PFSK-1 (cell line): ENCODE results near the gene SLC39A1.
A peak's percentile ranks its signal among the peaks of the same experiment; 100 is the strongest.

Source experiments
- POLR2AphosphoS5 ChIP-seq: IDR thresholded peaks from 2 replicates; pipeline ENCODE4 v1.6.1; 2012; ENCODE audit warnings: low read depth, mild to moderate bottlenecking, control low read depth, low read length, moderate library complexity
- REST ChIP-seq, 2 experiments: IDR thresholded peaks; 2 replicates each; pipeline versions ENCODE4 v1.6.1 to v1.8.0; 2011 to 2012; ENCODE audit warnings: low read depth in 2 of 2, low read length in 2 of 2, control low read depth in 1 of 2, inconsistent platforms in 1 of 2, mild to moderate bottlenecking in 1 of 2, moderate library complexity in 1 of 2; ENCODE audit not compliant: insufficient read depth in 1 of 2
- SIN3A ChIP-seq: IDR thresholded peaks from 2 replicates; pipeline ENCODE4 v1.6.1; 2012; ENCODE audit warnings: mild to moderate bottlenecking, low read length, moderate library complexity, borderline replicate concordance; ENCODE audit not compliant: insufficient read depth
- TAF1 ChIP-seq: IDR thresholded peaks from 2 replicates; pipeline ENCODE4 v1.6.1; 2012; ENCODE audit warnings: low read length, control low read depth, borderline replicate concordance; ENCODE audit not compliant: insufficient read depth

DNA sequence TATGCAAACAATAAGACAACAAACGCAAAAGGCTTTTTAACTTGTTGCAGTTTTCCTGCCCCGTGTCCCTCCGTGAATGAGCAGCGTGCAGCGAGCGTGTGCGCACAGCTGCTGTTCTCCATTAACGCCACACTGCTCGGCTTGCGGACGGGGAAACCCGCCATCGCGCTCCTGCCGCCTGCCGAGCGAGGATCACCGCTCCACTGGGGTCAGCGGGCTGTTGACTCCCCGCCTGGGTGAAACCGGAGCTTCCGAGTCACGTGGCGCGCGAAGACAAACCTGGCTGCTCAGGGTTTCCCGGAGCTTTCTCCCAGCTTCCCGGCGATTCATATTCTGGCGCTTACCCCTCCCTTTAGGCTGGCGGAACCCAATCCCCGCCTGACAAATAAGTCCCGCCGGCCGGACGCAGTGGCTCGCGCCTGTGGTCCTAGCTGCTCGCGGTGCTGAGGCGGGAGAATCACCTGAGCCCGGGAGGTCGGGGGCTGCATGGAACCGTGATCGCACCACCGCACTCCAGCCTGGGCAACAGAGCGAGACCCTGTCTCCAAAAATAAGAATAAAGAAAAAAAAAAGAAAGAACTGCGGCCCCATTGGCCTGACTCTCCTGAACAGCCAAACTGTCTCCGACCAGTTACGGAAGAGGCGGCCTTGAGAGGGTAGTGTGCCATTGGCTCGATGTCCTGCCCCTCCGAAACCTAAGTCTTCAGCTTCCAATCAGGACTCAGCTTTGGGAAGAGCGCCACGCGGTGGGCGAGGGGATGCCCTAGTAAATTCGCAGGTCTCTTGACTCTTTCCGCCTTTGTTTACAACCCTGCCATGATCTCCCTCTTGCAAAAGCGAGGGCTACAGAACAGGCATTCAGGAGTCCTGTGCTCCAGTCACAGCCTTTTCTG, 4.0 kb upstream of the SLC39A1 start, which contains the start of gene CREB3L4:
- TF ChIP-seq TAF1 (peak; percentile 62; the same call in 1 of the 2 replicates), POLR2AphosphoS5 (peak; percentile 89), REST (IDR thresholded peaks at IDR 0.05; ENCODE audit: insufficient read depth in 1 of 2, low read depth in 2 of 2, low read length in 2 of 2) (no peak; a peak in 1 of 4 replicates), SIN3A (peak; percentile 61; the same call in 1 of the 2 replicates)
